Upper lobe of left lung (tissue), 4 donors: Measurements from ENCODE around the gene FCAMR.

ENCODE experiments used
- CTCF ChIP-seq, 6 experiments: fragments of 450-650 bp in 4 of 6; fragments of 200-600 bp in 2 of 6; sonication (generic) in 2 of 6; IDR thresholded peaks; one replicate each; pipeline ENCODE4 v1.5.1; 2016 to 2019; ENCODE audit warnings: antibody characterized with exemption in 6 of 6
- EP300 ChIP-seq, 4 donors: sonication (generic); formaldehyde crosslinking; IDR thresholded peaks; one replicate each; pipeline ENCODE4 v1.5.1; 2017; ENCODE audit warnings: antibody characterized with exemption in 4 of 4, control low read depth in 2 of 4

- no peak for TF ChIP-seq EP300 (IDR thresholded peaks at IDR 0.05)
- no peak for TF ChIP-seq CTCF (IDR thresholded peaks at IDR 0.05)
These were observed 60.4 kb downstream of the FCAMR start for GRCh38 chr1:206909883-206910318.
